Measurements from ENCODE around the gene HBS1L. TPM values are rescaled to one million over a fixed set of nuclear protein-coding genes. Genes with fewer than 3 reads are reported as not detected.

The HBS1L gene
- total and polyA plus RNA-seq, 10 of the 15 experiments (the other 5 are each of a cell fraction or from before 2014, with no cell fraction given) = 58.7 to 142 (median 78.8) TPM

DNA sequence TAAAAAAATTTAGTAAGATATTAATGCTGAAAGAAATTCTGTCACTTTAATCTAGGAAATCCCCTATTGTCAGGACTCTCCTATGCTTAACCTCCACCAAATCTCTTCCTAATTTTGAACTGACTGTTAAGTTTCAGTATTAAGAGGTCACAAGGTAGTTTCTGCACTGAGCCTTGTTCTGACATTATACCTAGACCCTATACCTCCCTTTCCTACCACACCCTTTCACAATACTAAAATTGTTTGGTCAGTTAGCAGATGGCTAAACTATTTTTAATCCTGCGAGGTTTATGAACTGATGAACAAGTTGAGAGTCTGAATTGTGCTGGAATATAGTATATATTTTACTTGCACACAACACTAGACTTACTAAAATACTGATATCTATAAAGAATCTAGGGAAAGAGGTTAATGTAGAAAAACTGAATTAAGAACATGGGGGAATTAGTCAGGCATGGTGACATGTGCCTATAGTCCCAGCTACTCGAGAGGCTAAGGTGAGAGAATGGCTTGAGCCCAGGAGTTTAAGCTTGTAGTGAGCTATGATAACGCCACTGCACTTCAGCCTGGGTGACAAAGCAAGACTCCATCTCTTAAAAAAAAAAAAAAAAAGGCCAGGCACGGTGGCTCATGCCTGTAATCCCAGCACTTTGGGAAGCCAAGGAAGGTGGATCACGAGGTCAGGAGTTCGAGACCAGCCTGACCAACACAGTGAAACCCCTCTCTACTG lies 51.5 kb downstream of the HBS1L start (continued):
- TF ChIP-seq ETV6 (conservative IDR thresholded peaks at IDR 0.05 in 1 of 2, IDR thresholded peaks at IDR 0.05 in 1 of 2; ENCODE audit: borderline replicate concordance in 1 of 2, low read depth in 1 of 2) (peak in 1 of 2 experiments; percentile 81; a peak in 2 of 4 replicates), MEF2A (IDR thresholded peaks at IDR 0.05; ENCODE audit: insufficient read depth, low read depth, low read length) (peak; percentile 71), YBX1 (IDR thresholded peaks at IDR 0.05) (no peak), SIX5 (IDR thresholded peaks at IDR 0.05; ENCODE audit: low read depth, low read length, severe bottlenecking) (no peak), PRDM15 (CRISPR knock-in tag; IDR thresholded peaks at IDR 0.05) (no peak), EZH2 (IDR thresholded peaks at IDR 0.05; ENCODE audit: borderline replicate concordance, control insufficient read depth, low read depth, low read length) (no peak), SMC3 (IDR thresholded peaks at IDR 0.05; ENCODE audit: borderline replicate concordance, low read length) (no peak), YY1 (IDR thresholded peaks at IDR 0.05; ENCODE audit: low read depth, low read length) (no peak), SUZ12 (IDR thresholded peaks at IDR 0.05; ENCODE audit: unreplicated experiment) (no peak), MTA2 (IDR thresholded peaks at IDR 0.05; ENCODE audit: low read depth) (no peak; the same call in 1 of the 2 replicates), TCF12 (IDR thresholded peaks at IDR 0.05; ENCODE audit: low read depth, low read length) (no peak), BRCA1 (IDR thresholded peaks at IDR 0.05; ENCODE audit: low read depth, low read length) (no peak), CTCF (IDR thresholded peaks at IDR 0.05 in 2 of 3, conservative IDR thresholded peaks at IDR 0.05 in 1 of 3; ENCODE audit: control insufficient read depth in 2 of 3, extremely low read depth in 1 of 3, insufficient read depth in 1 of 3, low read depth in 3 of 3, low read length in 3 of 3) (no peak)
- TF ChIP-seq, protein P1, sequence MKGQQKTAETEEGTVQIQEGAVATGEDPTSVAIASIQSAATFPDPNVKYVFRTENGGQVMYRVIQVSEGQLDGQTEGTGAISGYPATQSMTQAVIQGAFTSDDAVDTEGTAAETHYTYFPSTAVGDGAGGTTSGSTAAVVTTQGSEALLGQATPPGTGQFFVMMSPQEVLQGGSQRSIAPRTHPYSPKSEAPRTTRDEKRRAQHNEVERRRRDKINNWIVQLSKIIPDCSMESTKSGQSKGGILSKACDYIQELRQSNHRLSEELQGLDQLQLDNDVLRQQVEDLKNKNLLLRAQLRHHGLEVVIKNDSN (IDR thresholded peaks at IDR 0.05; ENCODE audit: borderline replicate concordance, extremely low read length, insufficient read depth, low read depth, low read length) = no peak
- TF ChIP-seq, protein P2, sequence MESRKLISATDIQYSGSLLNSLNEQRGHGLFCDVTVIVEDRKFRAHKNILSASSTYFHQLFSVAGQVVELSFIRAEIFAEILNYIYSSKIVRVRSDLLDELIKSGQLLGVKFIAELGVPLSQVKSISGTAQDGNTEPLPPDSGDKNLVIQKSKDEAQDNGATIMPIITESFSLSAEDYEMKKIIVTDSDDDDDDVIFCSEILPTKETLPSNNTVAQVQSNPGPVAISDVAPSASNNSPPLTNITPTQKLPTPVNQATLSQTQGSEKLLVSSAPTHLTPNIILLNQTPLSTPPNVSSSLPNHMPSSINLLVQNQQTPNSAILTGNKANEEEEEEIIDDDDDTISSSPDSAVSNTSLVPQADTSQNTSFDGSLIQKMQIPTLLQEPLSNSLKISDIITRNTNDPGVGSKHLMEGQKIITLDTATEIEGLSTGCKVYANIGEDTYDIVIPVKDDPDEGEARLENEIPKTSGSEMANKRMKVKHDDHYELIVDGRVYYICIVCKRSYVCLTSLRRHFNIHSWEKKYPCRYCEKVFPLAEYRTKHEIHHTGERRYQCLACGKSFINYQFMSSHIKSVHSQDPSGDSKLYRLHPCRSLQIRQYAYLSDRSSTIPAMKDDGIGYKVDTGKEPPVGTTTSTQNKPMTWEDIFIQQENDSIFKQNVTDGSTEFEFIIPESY (IDR thresholded peaks at IDR 0.05) = no peak
- TF ChIP-seq, protein P3, sequence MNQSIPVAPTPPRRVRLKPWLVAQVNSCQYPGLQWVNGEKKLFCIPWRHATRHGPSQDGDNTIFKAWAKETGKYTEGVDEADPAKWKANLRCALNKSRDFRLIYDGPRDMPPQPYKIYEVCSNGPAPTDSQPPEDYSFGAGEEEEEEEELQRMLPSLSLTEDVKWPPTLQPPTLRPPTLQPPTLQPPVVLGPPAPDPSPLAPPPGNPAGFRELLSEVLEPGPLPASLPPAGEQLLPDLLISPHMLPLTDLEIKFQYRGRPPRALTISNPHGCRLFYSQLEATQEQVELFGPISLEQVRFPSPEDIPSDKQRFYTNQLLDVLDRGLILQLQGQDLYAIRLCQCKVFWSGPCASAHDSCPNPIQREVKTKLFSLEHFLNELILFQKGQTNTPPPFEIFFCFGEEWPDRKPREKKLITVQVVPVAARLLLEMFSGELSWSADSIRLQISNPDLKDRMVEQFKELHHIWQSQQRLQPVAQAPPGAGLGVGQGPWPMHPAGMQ (IDR thresholded peaks at IDR 0.05; ENCODE audit: borderline replicate concordance) = no peak
- TF ChIP-seq, protein P4, sequence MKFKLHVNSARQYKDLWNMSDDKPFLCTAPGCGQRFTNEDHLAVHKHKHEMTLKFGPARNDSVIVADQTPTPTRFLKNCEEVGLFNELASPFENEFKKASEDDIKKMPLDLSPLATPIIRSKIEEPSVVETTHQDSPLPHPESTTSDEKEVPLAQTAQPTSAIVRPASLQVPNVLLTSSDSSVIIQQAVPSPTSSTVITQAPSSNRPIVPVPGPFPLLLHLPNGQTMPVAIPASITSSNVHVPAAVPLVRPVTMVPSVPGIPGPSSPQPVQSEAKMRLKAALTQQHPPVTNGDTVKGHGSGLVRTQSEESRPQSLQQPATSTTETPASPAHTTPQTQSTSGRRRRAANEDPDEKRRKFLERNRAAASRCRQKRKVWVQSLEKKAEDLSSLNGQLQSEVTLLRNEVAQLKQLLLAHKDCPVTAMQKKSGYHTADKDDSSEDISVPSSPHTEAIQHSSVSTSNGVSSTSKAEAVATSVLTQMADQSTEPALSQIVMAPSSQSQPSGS (IDR thresholded peaks at IDR 0.05; ENCODE audit: low read length) = peak; percentile 53

Measured in GM12878 (cell line).